Skeletal muscle satellite cell (primary cell): ENCODE data around the gene PAF1.

Source experiments
- H3K27me3 ChIP-seq: 2 replicates; pipeline ENCODE4 v1.7.0; 2013; ENCODE audit warnings: low read length; ENCODE audit not compliant: control insufficient read depth, insufficient read depth
- H3K36me3 ChIP-seq: 2 replicates; pipeline ENCODE4 v1.7.0; 2013; ENCODE audit warnings: mild to moderate bottlenecking, control low read depth, low read length; ENCODE audit not compliant: insufficient read depth
- H3K4me1 ChIP-seq: 2 replicates; pipeline ENCODE4 v1.7.0; 2013; ENCODE audit warnings: low read length; ENCODE audit not compliant: control insufficient read depth, insufficient read depth
- H3K4me2 ChIP-seq: 2 replicates; pipeline ENCODE4 v1.7.0; 2013; ENCODE audit warnings: mild to moderate bottlenecking, low read length
- H3K4me3 ChIP-seq: 2 replicates; pipeline ENCODE4 v1.7.0; 2013; ENCODE audit warnings: low read length
- H3K9ac ChIP-seq: 2 replicates; pipeline ENCODE4 v1.7.0; 2013; ENCODE audit warnings: mild to moderate bottlenecking, low read depth, low read length, moderate library complexity
- H3K9me3 ChIP-seq: replicated peaks from 2 replicates; pipeline ENCODE4 v1.7.0; 2013; ENCODE audit warnings: mild to moderate bottlenecking, control low read depth, low read length

The PAF1 gene

GRCh38 chr19:39427707-39428106 lies 36.8 kb upstream of the PAF1 start:
- Histone ChIP-seq H3K4me2 (no peak overlapping the region), H3K9ac (peak overlapping the region; percentile 52), H3K27me3 (no peaks in the 10 kb centered on the region), H3K9me3 (no peaks in the 10 kb centered on the region), H3K4me3 (no peak overlapping the region), H3K4me1 (peaks cover 18% of the 10 kb centered on the region), H3K36me3 (peaks cover 37% of the 10 kb centered on the region)

GRCh38 chr19:39426170-39426569 lies 35.3 kb upstream of the PAF1 start:
- Histone ChIP-seq H3K4me1 (peaks cover 16% of the 10 kb centered on the region), H3K36me3 (peaks cover 41% of the 10 kb centered on the region), H3K27me3 (no peaks in the 10 kb centered on the region), H3K4me2 (no peak overlapping the region), H3K4me3 (no peak overlapping the region), H3K9me3 (no peaks in the 10 kb centered on the region), H3K9ac (no peak overlapping the region)

GRCh38 chr19:39425744-39426143 lies 34.8 kb upstream of the PAF1 start:
- Histone ChIP-seq H3K9me3 (no peaks in the 10 kb centered on the region), H3K4me2 (no peak overlapping the region), H3K36me3 (peaks cover 45% of the 10 kb centered on the region), H3K4me1 (peaks cover 12% of the 10 kb centered on the region), H3K27me3 (no peaks in the 10 kb centered on the region), H3K4me3 (no peak overlapping the region), H3K9ac (no peak overlapping the region)

- Histone ChIP-seq H3K27me3 (no peaks in the 10 kb centered on the region), H3K4me1 (peaks cover 12% of the 10 kb centered on the region), H3K4me2 (no peak overlapping the region), H3K4me3 (no peak overlapping the region), H3K9me3 (no peaks in the 10 kb centered on the region), H3K9ac (no peak overlapping the region), H3K36me3 (peaks cover 53% of the 10 kb centered on the region)
Measured at GRCh38 chr19:39424934-39425333, 34.0 kb upstream of the PAF1 start.

- H3K9me3 ChIP-seq: no peaks in the 10 kb centered on the region
- peaks cover 61% of the 10 kb centered on the region for H3K36me3 ChIP-seq
Measured at GRCh38 chr19:39423258-39424086, 32.6 kb upstream of the PAF1 start.

GRCh38 chr19:39422020-39422419 lies 31.1 kb upstream of the PAF1 start:
- H3K9ac ChIP-seq: no peak overlapping the region
- H3K4me3 ChIP-seq: no peak overlapping the region
- peaks cover 68% of the 10 kb centered on the region for H3K36me3 ChIP-seq
- H3K9me3 ChIP-seq: no peaks in the 10 kb centered on the region
- no peak overlapping the region for H3K4me2 ChIP-seq
- H3K27me3 ChIP-seq: no peaks in the 10 kb centered on the region
- H3K4me1 ChIP-seq: no peaks in the 10 kb centered on the region

More at GRCh38 chr19:39423258-39424086, 32.6 kb upstream of the PAF1 start:
- Histone ChIP-seq H3K27me3 (no peaks in the 10 kb centered on the region), H3K4me2 (no peak overlapping the region), H3K4me1 (peaks cover 5% of the 10 kb centered on the region), H3K4me3 (no peak overlapping the region), H3K9ac (no peak overlapping the region)

GRCh38 chr19:39420769-39421168 lies 29.9 kb upstream of the PAF1 start:
- Histone ChIP-seq H3K4me3 (no peak overlapping the region), H3K9me3 (no peaks in the 10 kb centered on the region), H3K4me2 (no peak overlapping the region), H3K9ac (no peak overlapping the region), H3K4me1 (no peaks in the 10 kb centered on the region), H3K27me3 (no peaks in the 10 kb centered on the region), H3K36me3 (peaks cover 72% of the 10 kb centered on the region)

- Histone ChIP-seq H3K4me1 (peaks cover 12% of the 10 kb centered on the region), H3K9me3 (no peaks in the 10 kb centered on the region), H3K4me3 (no peak overlapping the region), H3K9ac (no peak overlapping the region), H3K36me3 (peaks cover 58% of the 10 kb centered on the region), H3K4me2 (no peak overlapping the region), H3K27me3 (no peaks in the 10 kb centered on the region)
Measured at GRCh38 chr19:39419003-39419402, 28.1 kb upstream of the PAF1 start.

- Histone ChIP-seq H3K9me3 (no peaks in the 10 kb centered on the region), H3K4me3 (no peak overlapping the region), H3K36me3 (peaks cover 44% of the 10 kb centered on the region), H3K4me2 (no peak overlapping the region), H3K9ac (no peak overlapping the region), H3K27me3 (no peaks in the 10 kb centered on the region), H3K4me1 (peaks cover 12% of the 10 kb centered on the region)
Measured at GRCh38 chr19:39417463-39418181, 26.7 kb upstream of the PAF1 start.

GRCh38 chr19:39416152-39417120 lies 25.5 kb upstream of the PAF1 start:
- H3K4me1 ChIP-seq: peaks cover 15% of the 10 kb centered on the region
- no peak overlapping the region for H3K9ac ChIP-seq
- H3K27me3 ChIP-seq: no peaks in the 10 kb centered on the region
- H3K4me3 ChIP-seq: no peak overlapping the region
- peak overlapping the region; percentile 95 for H3K4me2 ChIP-seq
- peaks cover 35% of the 10 kb centered on the region for H3K36me3 ChIP-seq
- no peaks in the 10 kb centered on the region for H3K9me3 ChIP-seq
